Hepatocyte (in vitro differentiated cells): Measurements from ENCODE around the gene PXMP2. TPM values are rescaled to one million over a fixed set of nuclear protein-coding genes. Genes with fewer than 3 reads are reported as not detected.

Experiments used
- DNase-seq: peaks from one replicate; pipeline ENCODE4 v3.0.0-alpha.2; 2016; ENCODE audit warnings: low spot score
- H2AFZ ChIP-seq: fragments of 200-600 bp; sonication (generic); 2 replicates; pipeline ENCODE4 v1.6.0; 2016; ENCODE audit warnings: antibody characterized with exemption, mild to moderate bottlenecking
- H3K27ac ChIP-seq: fragments of 200-600 bp; sonication (generic); 2 replicates; pipeline ENCODE4 v1.5.1; 2016; ENCODE audit warnings: mild to moderate bottlenecking
- H3K27me3 ChIP-seq: fragments of 200-600 bp; sonication (generic); 2 replicates; pipeline ENCODE4 v1.6.1; 2016
- H3K36me3 ChIP-seq: fragments of 200-600 bp; sonication (generic); replicated peaks from 2 replicates; pipeline ENCODE4 v1.5.1; 2016; ENCODE audit warnings: low read depth; ENCODE audit not compliant: insufficient read depth
- H3K4me1 ChIP-seq: fragments of 200-600 bp; sonication (generic); 2 replicates; pipeline ENCODE4 v1.5.1; 2016; ENCODE audit warnings: mild to moderate bottlenecking, moderate library complexity; ENCODE audit not compliant: insufficient read depth
- H3K4me2 ChIP-seq: fragments of 200-600 bp; sonication (generic); 2 replicates; pipeline ENCODE4 v1.6.0; 2016
- H3K4me3 ChIP-seq: fragments of 200-600 bp; sonication (generic); 2 replicates; pipeline ENCODE4 v1.5.1; 2016; ENCODE audit warnings: mild to moderate bottlenecking
- H3K79me2 ChIP-seq: fragments of 200-600 bp; sonication (generic); 2 replicates; pipeline ENCODE4 v1.6.0; 2017; ENCODE audit warnings: mild to moderate bottlenecking
- H3K9me2 ChIP-seq: fragments of 200-600 bp; sonication (generic); replicated peaks from 2 replicates; pipeline ENCODE4 v1.6.0; 2017; ENCODE audit warnings: mild to moderate bottlenecking; ENCODE audit not compliant: insufficient read depth
- H3K9me3 ChIP-seq: fragments of 200-600 bp; sonication (generic); 2 replicates; pipeline ENCODE4 v1.5.1; 2016; ENCODE audit warnings: low read depth, mild to moderate bottlenecking
- H4K20me1 ChIP-seq: fragments of 200-600 bp; sonication (generic); 2 replicates; pipeline ENCODE4 v1.6.0; 2016; ENCODE audit warnings: mild to moderate bottlenecking; ENCODE audit not compliant: insufficient read depth, poor library complexity, severe bottlenecking
- CTCF ChIP-seq: fragments of 200-600 bp; sonication (generic); IDR thresholded peaks from 2 replicates; pipeline ENCODE4 v1.5.1; 2016; ENCODE audit warnings: antibody characterized with exemption, mild to moderate bottlenecking; ENCODE audit not compliant: poor library complexity
- EZH2 ChIP-seq: fragments of 200-600 bp; sonication (generic); IDR thresholded peaks from 2 replicates; pipeline ENCODE4 v1.6.1; 2016; ENCODE audit warnings: antibody characterized with exemption, mild to moderate bottlenecking, borderline replicate concordance
- EZH2phosphoT487 ChIP-seq: fragments of 200-600 bp; sonication (generic); IDR thresholded peaks from one replicate; pipeline ENCODE4 v1.6.1; 2018; ENCODE audit warnings: antibody characterized with exemption, mild to moderate bottlenecking, low read depth, moderate library complexity; ENCODE audit not compliant: unreplicated experiment, severe bottlenecking
- WGBS: methylation state at CpG from one replicate; pipeline ENCODE4 v1.1.6; 2016; ENCODE audit warnings: low lambda C conversion rate; ENCODE audit errors: missing lambda C conversion rate; 5-methylcytosine and 5-hydroxymethylcytosine counted together
- polyA plus RNA-seq: library from polyadenylated mRNA; unstranded; fragments of >200 nt; fragmentation: Nextera tagmentation; extraction: Ambion mirVana; gene quantifications from 2 replicates; pipeline ENCODE4 v1.2.1, GENCODE V29; 2016
- total RNA-seq: library from RNA; depleted of rRNA; stranded (reverse); fragments of >200 nt; gene quantifications from 2 replicates; pipeline ENCODE4 v1.2.3, GENCODE V29; 2014

PXMP2 gene
- total and polyA plus RNA-seq, 2 experiments from 2014 or later, result 61.8 to 82.7 TPM

DNA sequence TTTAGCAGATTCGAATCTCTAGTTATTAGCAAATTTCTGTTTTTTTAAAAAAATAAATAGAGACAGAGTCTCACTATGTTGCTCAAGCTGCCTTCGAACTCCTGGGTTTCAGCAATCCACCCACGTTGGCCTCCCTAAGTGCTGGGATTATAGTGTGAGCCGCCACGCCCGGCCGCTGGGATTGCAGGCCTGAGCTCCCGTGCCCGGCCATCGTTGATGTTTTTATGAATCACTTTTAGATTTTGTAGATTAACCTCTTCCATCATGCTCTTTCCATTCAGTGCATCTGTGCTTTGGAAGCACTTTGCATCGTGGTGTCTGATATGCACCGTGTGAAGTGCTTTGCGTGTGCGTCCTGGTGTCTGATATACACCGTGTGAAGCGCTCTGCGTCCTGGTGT is 44.2 kb downstream of the PXMP2 start:
- Histone ChIP-seq H2AFZ (no peak overlapping the region), H3K4me2 (no peak overlapping the region), H3K27me3 (no peaks in the 10 kb centered on the region), H3K79me2 (no peaks in the 10 kb centered on the region), H3K36me3 (peaks cover 3% of the 10 kb centered on the region), H3K4me1 (no peaks in the 10 kb centered on the region), H3K9me2 (no peaks in the 10 kb centered on the region), H3K27ac (no peak overlapping the region), H4K20me1 (no peaks in the 10 kb centered on the region), H3K9me3 (no peaks in the 10 kb centered on the region), H3K4me3 (no peak overlapping the region)
- no peak for TF ChIP-seq EZH2phosphoT487
- TF ChIP-seq CTCF, result no peak
- no peak for TF ChIP-seq EZH2
- WGBS, result 93% methylated on average over 17 of the region's 17 CpGs
- DNase-seq, result no peak

DNA sequence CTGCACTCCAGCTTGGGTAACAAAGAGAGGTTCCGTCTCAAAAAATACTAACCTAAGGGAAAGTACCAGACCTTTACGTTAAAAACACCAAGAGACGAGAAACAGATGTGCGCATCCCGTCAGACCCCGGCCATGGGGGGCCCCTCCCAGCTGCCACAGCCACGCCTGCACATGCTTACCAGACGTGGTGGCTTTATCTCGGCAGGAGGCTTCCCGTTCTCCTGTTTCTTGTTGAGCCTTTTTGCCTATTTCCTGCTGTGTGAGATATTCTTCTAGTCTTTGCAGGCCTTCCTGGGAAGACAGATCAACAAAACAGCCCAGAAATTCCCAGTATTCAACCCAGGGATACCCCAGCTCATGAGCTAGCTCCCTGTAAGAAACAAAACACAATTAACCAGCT is 46.8 kb downstream of the PXMP2 start:
- no peak overlapping the region for H3K4me3 ChIP-seq
- no peak overlapping the region for H3K27ac ChIP-seq
- no peak overlapping the region for H2AFZ ChIP-seq
- H3K4me1 ChIP-seq, result no peaks in the 10 kb centered on the region
- no peaks in the 10 kb centered on the region for H3K27me3 ChIP-seq
- no peak for DNase-seq
- H3K4me2 ChIP-seq, result no peak overlapping the region
- WGBS, result 55% methylated on average over 10 of the region's 10 CpGs
- no peaks in the 10 kb centered on the region for H3K9me3 ChIP-seq
- H3K36me3 ChIP-seq, result peaks cover 3% of the 10 kb centered on the region
- TF ChIP-seq CTCF (no peak), EZH2 (no peak), EZH2phosphoT487 (no peak)
- no peaks in the 10 kb centered on the region for H3K79me2 ChIP-seq
- H4K20me1 ChIP-seq, result no peaks in the 10 kb centered on the region
- no peaks in the 10 kb centered on the region for H3K9me2 ChIP-seq

DNA sequence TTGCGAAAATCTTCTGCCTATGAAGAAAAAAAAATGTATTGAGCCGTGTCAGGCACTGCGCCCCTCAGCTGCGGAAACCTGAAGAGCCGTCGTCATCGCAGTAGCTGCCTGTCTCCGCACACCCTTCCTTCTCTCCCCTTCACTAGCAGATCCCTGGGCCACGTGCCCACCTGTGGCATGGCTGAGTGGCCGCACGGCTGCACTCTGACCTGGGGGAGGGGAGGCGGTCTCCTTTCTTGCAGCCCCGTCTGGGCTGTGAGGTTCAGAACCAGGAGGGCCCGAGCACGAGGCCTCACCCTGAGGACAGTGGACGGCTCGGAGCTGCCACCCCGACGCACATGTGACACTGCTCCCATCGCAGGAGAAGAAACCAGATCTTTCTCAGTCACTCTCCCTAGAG is 48.1 kb downstream of the PXMP2 start:
- no peaks in the 10 kb centered on the region for H3K79me2 ChIP-seq
- no peak for DNase-seq

More for the DNA sequence above, 48.1 kb downstream of the PXMP2 start:
- Histone ChIP-seq H3K36me3 (peaks cover 3% of the 10 kb centered on the region), H2AFZ (no peak overlapping the region), H3K27ac (no peak overlapping the region), H3K4me1 (no peaks in the 10 kb centered on the region), H4K20me1 (no peaks in the 10 kb centered on the region), H3K4me2 (no peak overlapping the region), H3K27me3 (no peaks in the 10 kb centered on the region), H3K9me3 (no peaks in the 10 kb centered on the region), H3K4me3 (no peak overlapping the region), H3K9me2 (no peaks in the 10 kb centered on the region)
- 98% methylated on average over 18 of the region's 20 CpGs for WGBS
- TF ChIP-seq EZH2phosphoT487, result no peak
- TF ChIP-seq EZH2, result no peak
- TF ChIP-seq CTCF, result no peak
